Trophoblast cell (in vitro differentiated cells and primary cell): ENCODE data around the gene COLGALT1.

Experiments
- DNase-seq, 2 donors: peaks; one replicate each; pipeline ENCODE4 v3.0.0-alpha.2; 2016
- H2AFZ ChIP-seq: 2 replicates; pipeline ENCODE4 v1.6.1; 2013; ENCODE audit warnings: low read length, moderate library complexity, mild to moderate bottlenecking; ENCODE audit not compliant: insufficient read depth, poor library complexity
- H2AK5ac ChIP-seq: 2 replicates; pipeline ENCODE4 v1.6.1; 2013; ENCODE audit warnings: mild to moderate bottlenecking, low read length
- H2BK120ac ChIP-seq: 2 replicates; pipeline ENCODE4 v1.6.1; 2013; ENCODE audit warnings: low read length, mild to moderate bottlenecking, moderate library complexity; ENCODE audit not compliant: insufficient read depth, poor library complexity
- H2BK12ac ChIP-seq: 2 replicates; pipeline ENCODE4 v1.6.1; 2013; ENCODE audit warnings: mild to moderate bottlenecking, low read length, moderate library complexity
- H2BK5ac ChIP-seq: 2 replicates; pipeline ENCODE4 v1.6.1; 2013; ENCODE audit warnings: low read length, low read depth, moderate library complexity, mild to moderate bottlenecking; ENCODE audit not compliant: poor library complexity
- H3K14ac ChIP-seq: 2 replicates; pipeline ENCODE4 v1.6.1; 2013; ENCODE audit warnings: mild to moderate bottlenecking, low read length
- H3K18ac ChIP-seq: 2 replicates; pipeline ENCODE4 v1.6.1; 2013; ENCODE audit warnings: mild to moderate bottlenecking, low read length
- H3K23ac ChIP-seq: 2 replicates; pipeline ENCODE4 v1.6.1; 2013; ENCODE audit warnings: low read length
- H3K27ac ChIP-seq: 2 replicates; pipeline ENCODE4 v1.5.1; 2013; ENCODE audit warnings: low read depth, mild to moderate bottlenecking, inconsistent platforms, low read length, moderate library complexity
- H3K27me3 ChIP-seq: 2 replicates; pipeline ENCODE4 v1.6.1; 2013; ENCODE audit warnings: inconsistent platforms, mild to moderate bottlenecking, low read length, moderate library complexity; ENCODE audit not compliant: insufficient read depth
- H3K36me3 ChIP-seq, 2 experiments: 1 replicate in 1 of 2; 2 replicates in 1 of 2; pipeline ENCODE4 v1.6.1; 2013; ENCODE audit warnings: low read length in 2 of 2, mild to moderate bottlenecking in 2 of 2, moderate library complexity in 1 of 2; ENCODE audit not compliant: insufficient read depth in 2 of 2, control insufficient read depth in 1 of 2
- H3K4ac ChIP-seq: 2 replicates; pipeline ENCODE4 v1.6.1; 2013; ENCODE audit warnings: low read depth, mild to moderate bottlenecking, low read length, moderate library complexity
- H3K4me1 ChIP-seq, 2 experiments: 1 replicate in 1 of 2; 2 replicates in 1 of 2; pipeline ENCODE4 v1.6.1; 2013; ENCODE audit warnings: low read length in 2 of 2, mild to moderate bottlenecking in 2 of 2, moderate library complexity in 1 of 2; ENCODE audit not compliant: insufficient read depth in 2 of 2, control insufficient read depth in 1 of 2
- H3K4me2 ChIP-seq: 2 replicates; pipeline ENCODE4 v1.6.1; 2013; ENCODE audit warnings: inconsistent platforms, mild to moderate bottlenecking, low read length, moderate library complexity
- H3K4me3 ChIP-seq: 2 replicates; pipeline ENCODE4 v1.5.1; 2013; ENCODE audit warnings: mild to moderate bottlenecking, low read depth, low read length, inconsistent platforms
- H3K79me1 ChIP-seq: one replicate; pipeline ENCODE4 v1.6.1; 2013; ENCODE audit warnings: low read length
- H3K79me2 ChIP-seq: 2 replicates; pipeline ENCODE4 v1.6.1; 2013; ENCODE audit warnings: low read length, mild to moderate bottlenecking; ENCODE audit not compliant: control insufficient read depth, insufficient read depth, poor library complexity
- H3K9ac ChIP-seq: 2 replicates; pipeline ENCODE4 v1.6.1; 2013; ENCODE audit warnings: mild to moderate bottlenecking, low read length
- H3K9me3 ChIP-seq: 2 replicates; pipeline ENCODE4 v1.6.1; 2013; ENCODE audit warnings: low read depth, mild to moderate bottlenecking, control low read depth, inconsistent platforms, low read length; ENCODE audit not compliant: insufficient read depth
- H4K12ac ChIP-seq: 2 replicates; pipeline ENCODE4 v1.6.1; 2013; ENCODE audit warnings: low read depth, mild to moderate bottlenecking, low read length, moderate library complexity
- H4K8ac ChIP-seq: 2 replicates; pipeline ENCODE4 v1.6.1; 2013; ENCODE audit warnings: low read depth, mild to moderate bottlenecking, low read length, moderate library complexity
- H4K91ac ChIP-seq: one replicate; pipeline ENCODE4 v1.6.1; 2013; ENCODE audit warnings: low read depth, mild to moderate bottlenecking, low read length, moderate library complexity
- WGBS: extraction: QIAGEN DNeasy Blood & Tissue Kit; methylation state at CpG from one replicate; pipeline ENCODE4 v1.1.7; 2013; ENCODE audit warnings: missing lambda C conversion rate; ENCODE audit not compliant: insufficient read length, insufficient coverage; ENCODE audit errors: extremely low coverage; 5-methylcytosine and 5-hydroxymethylcytosine counted together

COLGALT1 gene

DNA sequence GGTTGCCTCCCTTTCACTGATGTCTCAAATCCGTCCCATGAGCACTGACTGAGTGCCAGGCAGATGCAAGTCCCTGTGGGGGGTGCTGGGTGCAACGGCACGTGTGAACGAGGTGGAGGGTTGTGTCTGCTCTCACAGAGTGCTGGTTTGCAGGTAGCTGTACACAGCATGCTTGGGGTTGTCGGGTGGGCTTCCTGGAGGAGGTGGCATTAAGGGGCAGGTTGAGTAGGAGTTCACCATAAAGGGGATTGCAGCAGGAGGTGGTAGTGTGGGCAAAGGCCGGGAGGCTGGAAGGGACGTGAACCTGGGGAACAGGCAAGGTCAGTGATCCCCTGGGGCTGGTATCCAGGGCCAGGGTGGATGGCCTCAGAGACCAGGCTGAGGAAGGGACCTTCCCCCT, 17.2 kb downstream of the COLGALT1 start:
- H3K9ac ChIP-seq, result no peak overlapping the region
- no peak overlapping the region for H4K12ac ChIP-seq
- H2BK120ac ChIP-seq, result no peak overlapping the region
- no peak overlapping the region for H3K27ac ChIP-seq
- no peak overlapping the region for H2BK12ac ChIP-seq
- no peak overlapping the region for H3K4me2 ChIP-seq
- H3K79me1 ChIP-seq, result no peaks in the 10 kb centered on the region
- no peaks in the 10 kb centered on the region for H3K27me3 ChIP-seq
- no peak overlapping the region for H2AFZ ChIP-seq
- no peaks in the 10 kb centered on the region for H3K4me1 ChIP-seq
- H3K4ac ChIP-seq, result no peak overlapping the region
- peaks cover 40 to 43% of the 10 kb centered on the region in 2 experiments for H3K36me3 ChIP-seq
- H3K23ac ChIP-seq, result no peak overlapping the region
- H2AK5ac ChIP-seq, result no peak overlapping the region
- no peak overlapping the region for H2BK5ac ChIP-seq
- no peak overlapping the region for H4K91ac ChIP-seq
- no peak overlapping the region for H4K8ac ChIP-seq
- DNase-seq, result no peak
- H3K79me2 ChIP-seq, result no peaks in the 10 kb centered on the region
- no CpG with 5 or more reads among the region's 7 CpGs for WGBS
- H3K4me3 ChIP-seq, result no peak overlapping the region
- H3K14ac ChIP-seq, result no peak overlapping the region
- H3K18ac ChIP-seq, result no peak overlapping the region
- H3K9me3 ChIP-seq, result peaks cover 4% of the 10 kb centered on the region

DNA sequence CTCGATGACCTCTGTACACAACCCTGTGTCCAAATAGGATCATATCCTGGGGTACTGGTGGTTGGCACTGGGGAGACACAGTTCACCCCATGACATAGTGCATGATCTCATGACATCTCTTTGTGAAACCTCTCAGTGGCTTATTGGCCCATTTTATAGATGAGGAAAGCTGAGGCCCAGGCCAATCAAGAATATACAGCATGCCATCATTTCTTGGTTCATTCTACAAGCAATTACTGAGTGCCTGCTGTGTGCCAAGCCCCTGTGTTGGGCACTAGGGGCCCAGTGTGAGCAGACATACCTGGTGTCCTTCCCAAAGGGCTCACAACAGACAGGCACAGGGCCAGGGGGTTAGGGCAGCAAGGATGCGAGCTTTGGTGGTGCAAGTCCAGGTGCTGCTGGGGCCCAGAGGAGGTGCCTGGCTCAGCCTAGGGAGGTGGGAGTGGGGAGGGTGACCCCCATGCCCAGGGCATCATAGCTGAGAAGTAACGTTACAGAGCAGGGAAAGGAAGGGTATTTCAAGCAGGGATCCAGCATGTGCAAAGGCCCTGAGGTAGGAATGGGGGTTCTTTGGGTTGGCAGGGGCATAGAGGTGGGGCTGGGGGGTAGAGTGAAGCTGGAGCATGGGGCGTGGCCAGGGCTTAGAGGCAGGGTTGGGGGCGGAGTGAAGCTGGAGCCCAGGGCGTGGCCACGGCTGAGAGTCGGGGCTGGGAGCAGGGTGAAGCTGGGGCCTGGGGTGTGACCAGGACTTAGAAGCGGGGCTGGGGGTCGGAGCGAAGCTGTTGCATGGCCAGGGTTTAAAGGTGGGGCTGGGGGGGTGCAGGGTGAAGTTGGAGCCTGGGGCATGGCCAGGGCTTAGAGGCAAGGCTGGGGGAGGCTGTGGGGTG, 20.7 kb downstream of the COLGALT1 start:
- Histone ChIP-seq H4K91ac (no peak overlapping the region), H3K79me1 (no peaks in the 10 kb centered on the region), H2AK5ac (no peak overlapping the region), H3K9ac (no peak overlapping the region), H4K12ac (no peak overlapping the region), H3K4me3 (no peak overlapping the region), H2AFZ (no peak overlapping the region), H2BK5ac (no peak overlapping the region), H3K27ac (no peak overlapping the region), H2BK12ac (no peak overlapping the region), H3K4me1 (no peaks in the 10 kb centered on the region), H3K36me3 (peaks cover 43 to 49% of the 10 kb centered on the region in 2 experiments), H3K4ac (no peak overlapping the region), H3K23ac (no peak overlapping the region), H3K4me2 (no peak overlapping the region), H3K9me3 (peaks cover 6% of the 10 kb centered on the region), H3K14ac (no peak overlapping the region), H2BK120ac (no peak overlapping the region), H3K18ac (no peak overlapping the region), H3K79me2 (no peaks in the 10 kb centered on the region), H4K8ac (no peak overlapping the region), H3K27me3 (no peaks in the 10 kb centered on the region)
- WGBS, result no CpG with 5 or more reads among the region's 11 CpGs
- no peak for DNase-seq

DNA sequence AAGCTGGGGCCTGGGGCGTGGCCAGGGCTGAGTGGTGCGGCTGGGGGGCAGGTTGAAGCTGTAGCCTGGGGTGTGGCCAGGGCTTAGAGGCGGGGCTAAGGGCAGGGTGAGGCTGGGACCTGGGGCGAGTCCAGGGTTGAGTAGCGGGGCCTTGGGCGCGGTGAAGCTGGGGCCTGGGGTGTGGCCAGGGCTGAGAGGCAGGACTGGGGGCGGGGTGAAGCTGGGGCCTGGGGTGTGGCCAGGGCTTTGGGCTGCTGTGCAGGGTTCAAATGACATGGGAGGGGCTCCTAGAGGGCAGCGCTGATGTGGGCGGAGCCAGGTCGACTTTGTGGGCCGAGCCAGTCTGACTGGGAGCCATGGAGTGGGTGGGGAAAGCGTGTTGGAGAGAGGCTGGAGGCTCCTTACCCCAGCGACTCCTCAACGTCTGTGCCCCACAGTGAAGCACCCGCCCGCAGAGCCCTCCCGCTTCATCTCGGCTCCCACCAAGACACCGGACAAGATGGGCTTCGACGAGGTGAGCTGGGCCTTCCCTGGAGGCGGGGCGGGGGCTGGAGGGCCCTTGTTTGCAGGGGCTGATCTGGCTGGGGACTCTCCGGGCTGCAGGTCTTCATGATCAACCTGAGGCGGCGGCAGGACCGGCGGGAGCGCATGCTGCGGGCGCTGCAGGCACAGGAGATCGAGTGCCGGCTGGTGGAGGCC, 21.5 kb downstream of the COLGALT1 start:
- WGBS, result no CpG with 5 or more reads among the region's 34 CpGs
- no peaks in the 10 kb centered on the region for H3K79me1 ChIP-seq
- H3K9me3 ChIP-seq, result peaks cover 6% of the 10 kb centered on the region
- H3K4me1 ChIP-seq, result no peaks in the 10 kb centered on the region
- peaks cover 49 to 50% of the 10 kb centered on the region in 2 experiments for H3K36me3 ChIP-seq
- H4K12ac ChIP-seq, result peak overlapping the region; percentile 32
- no peak overlapping the region for H4K91ac ChIP-seq
- H4K8ac ChIP-seq, result no peak overlapping the region
- H3K9ac ChIP-seq, result no peak overlapping the region
- DNase-seq, result peak in 1 of 2 donors; percentile 12
- no peak overlapping the region for H3K4me2 ChIP-seq
- H3K4me3 ChIP-seq, result no peak overlapping the region
- no peak overlapping the region for H3K14ac ChIP-seq
- H3K23ac ChIP-seq, result no peak overlapping the region
- no peak overlapping the region for H2BK120ac ChIP-seq
- H2AK5ac ChIP-seq, result no peak overlapping the region
- H2AFZ ChIP-seq, result no peak overlapping the region
- H3K18ac ChIP-seq, result no peak overlapping the region
- no peak overlapping the region for H2BK5ac ChIP-seq
- H3K27me3 ChIP-seq, result no peaks in the 10 kb centered on the region
- H3K79me2 ChIP-seq, result no peaks in the 10 kb centered on the region
- no peak overlapping the region for H3K4ac ChIP-seq
- H2BK12ac ChIP-seq, result no peak overlapping the region
- no peak overlapping the region for H3K27ac ChIP-seq

DNA sequence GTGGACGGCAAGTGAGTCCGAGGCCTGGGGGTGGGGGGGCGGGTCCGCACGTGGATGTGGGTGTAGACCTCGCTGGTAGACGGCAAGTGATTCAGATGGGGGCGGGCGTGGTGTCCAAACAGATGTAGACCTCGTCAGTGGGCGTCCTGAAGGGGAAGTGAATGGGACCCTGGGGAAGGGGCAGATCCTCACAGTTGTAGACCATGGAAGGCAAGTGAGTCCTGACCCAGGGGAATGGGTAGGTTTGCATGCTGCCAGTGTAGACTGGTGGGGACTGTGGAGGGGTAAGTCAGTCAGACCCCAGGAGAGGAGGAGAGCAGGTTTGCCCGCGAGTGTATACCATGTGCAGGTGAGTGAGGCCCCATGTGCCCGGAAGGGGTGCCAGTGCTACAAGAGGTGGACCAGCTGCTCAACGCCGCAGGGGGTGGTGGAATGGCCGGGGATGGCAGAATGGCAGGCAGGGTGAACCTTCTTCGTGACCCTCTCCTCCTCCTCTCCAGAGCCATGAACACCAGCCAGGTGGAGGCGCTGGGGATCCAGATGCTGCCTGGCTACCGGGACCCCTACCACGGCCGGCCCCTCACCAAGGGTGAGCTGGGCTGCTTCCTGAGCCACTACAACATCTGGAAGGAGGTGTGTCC, 22.1 kb downstream of the COLGALT1 start:
- Histone ChIP-seq H2AK5ac (no peak overlapping the region), H3K79me2 (no peaks in the 10 kb centered on the region), H3K9ac (no peak overlapping the region), H3K23ac (no peak overlapping the region), H3K14ac (no peak overlapping the region), H3K4me3 (no peak overlapping the region), H3K79me1 (no peaks in the 10 kb centered on the region), H3K9me3 (peaks cover 6% of the 10 kb centered on the region), H2BK120ac (no peak overlapping the region), H2BK5ac (no peak overlapping the region), H3K27me3 (no peaks in the 10 kb centered on the region), H2BK12ac (no peak overlapping the region), H3K18ac (no peak overlapping the region), H3K4me2 (no peak overlapping the region), H3K36me3 (peaks cover 48 to 52% of the 10 kb centered on the region in 2 experiments), H4K8ac (no peak overlapping the region), H3K4ac (no peak overlapping the region), H4K91ac (no peak overlapping the region), H3K4me1 (no peaks in the 10 kb centered on the region), H2AFZ (no peak overlapping the region), H4K12ac (no peak overlapping the region), H3K27ac (no peak overlapping the region)
- no peak for DNase-seq
- WGBS, result no CpG with 5 or more reads among the region's 22 CpGs
